ENCODE results near the gene PDZD4. TPM values are rescaled to one million over a fixed set of nuclear protein-coding genes. Genes with fewer than 3 reads are reported as not detected.

The PDZD4 gene
- total RNA-seq, 1 donor from 2014 or later: 2.8 TPM

DNA sequence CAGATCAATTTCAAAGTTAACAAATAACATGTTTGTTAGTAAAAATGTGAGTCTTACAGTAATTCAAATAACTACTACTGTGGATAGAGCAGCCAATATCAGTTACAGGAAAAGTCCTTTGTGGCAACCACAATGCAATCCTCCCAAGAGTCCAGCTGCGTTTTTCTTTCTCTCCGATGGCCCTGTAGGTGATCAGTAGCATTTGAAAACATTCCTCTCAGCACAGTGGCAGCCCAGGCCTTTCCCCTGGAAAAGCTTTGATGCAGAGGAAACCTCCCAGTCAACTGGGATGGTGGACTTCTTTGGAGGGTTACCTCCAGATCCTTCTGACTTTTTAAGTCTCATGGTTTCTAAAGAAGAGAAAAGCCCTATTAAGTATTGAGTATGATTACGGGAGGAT is 18.0 kb upstream of the PDZD4 start:
- intact Hi-C loops (cut with DNase I): no loop called here
- no peak for DNase-seq (ENCODE audit: missing footprints)
- ATAC-seq: no peak

DNA sequence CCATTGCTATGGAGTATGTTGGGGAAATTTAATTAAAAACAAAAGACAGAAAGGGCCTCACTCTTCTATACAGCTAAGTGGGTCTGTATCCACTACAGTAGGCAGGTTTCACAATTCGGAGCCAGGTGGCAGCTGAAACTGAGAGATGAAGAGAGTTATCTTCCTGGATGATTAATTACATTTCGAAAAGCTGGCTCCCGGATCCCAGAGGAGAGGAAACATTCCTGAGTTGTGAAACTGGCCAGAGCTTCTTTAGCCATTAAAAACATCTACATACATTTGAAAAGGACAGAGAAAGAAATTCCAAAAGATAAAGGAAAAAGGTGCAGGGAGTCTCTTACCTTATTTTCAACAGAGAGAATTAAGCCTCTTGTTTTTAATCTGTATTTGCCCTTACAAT is 15.5 kb upstream of the PDZD4 start:
- ATAC-seq: no peak
- intact Hi-C loops (cut with DNase I): no loop called here
- no peak for DNase-seq (ENCODE audit: missing footprints)

DNA sequence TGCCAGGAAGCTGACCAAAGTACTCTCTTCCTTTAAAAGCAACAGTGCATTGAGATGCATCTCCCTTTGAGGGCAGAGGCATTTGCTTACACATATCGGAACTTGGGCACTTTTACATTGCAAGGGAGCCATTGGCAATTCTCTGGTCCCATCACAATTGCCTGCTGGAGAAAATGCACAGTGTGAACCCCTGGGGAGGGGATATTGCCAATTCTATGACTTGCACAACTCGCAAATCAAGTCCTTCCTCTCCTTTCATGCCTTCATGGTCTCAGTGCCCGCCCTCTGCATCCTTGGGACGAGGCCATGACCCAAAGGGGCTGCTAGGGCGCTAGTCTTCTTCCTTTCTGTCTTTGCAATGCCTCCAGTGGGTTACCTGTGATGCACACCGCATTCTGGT is 14.9 kb upstream of the PDZD4 start:
- no peak for ATAC-seq
- no peak for DNase-seq (ENCODE audit: missing footprints)
- intact Hi-C loops (cut with DNase I): no loop called here

DNA sequence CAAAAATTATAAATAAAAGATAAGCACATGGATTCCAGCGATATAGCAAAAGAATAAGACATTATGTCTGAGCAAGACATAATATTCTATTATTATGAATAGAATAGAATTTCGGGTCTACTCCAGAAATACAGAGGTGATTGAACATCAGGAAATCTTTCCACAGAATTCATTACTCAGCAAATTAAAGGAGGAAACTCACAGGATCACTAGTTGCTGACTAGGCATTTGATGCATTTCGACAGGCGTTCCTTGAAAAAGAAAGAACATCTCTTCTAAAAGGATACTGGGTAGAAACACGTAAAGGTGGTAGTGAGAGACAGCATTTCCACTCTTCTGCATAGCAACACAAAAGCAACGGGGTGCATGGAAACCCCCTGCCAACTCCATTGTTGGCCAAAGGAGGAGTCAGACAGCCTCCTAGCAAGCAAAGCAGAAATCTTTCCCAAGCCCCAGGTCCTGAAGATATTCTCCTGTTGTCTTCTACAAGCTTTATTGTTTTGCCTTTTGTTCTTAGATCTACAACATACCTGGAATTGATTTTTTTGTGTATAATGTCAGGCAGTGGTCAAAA is 14.3 kb upstream of the PDZD4 start:
- no peak for ATAC-seq
- DNase-seq (ENCODE audit: missing footprints): no peak
- intact Hi-C loops (cut with DNase I): no loop called here

DNA sequence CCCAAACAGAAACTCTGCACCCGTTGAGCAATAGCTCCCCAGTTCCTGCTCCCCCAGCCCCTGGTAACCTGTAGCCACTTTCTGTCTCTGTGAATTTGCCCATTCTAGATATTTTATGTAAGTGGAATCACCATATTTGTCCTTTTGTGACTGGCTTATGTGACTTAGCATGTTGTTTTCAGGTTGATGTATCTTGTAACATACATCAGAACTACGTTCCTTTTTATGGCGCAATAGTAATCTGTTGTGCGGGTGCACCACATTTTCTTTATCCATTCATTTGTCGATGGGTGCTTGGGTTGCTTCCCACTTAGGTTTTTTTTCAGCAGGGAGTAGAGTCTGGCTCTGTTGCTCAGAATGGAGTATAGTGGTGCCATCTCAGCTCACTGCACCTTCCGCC is 6.6 kb upstream of the PDZD4 start:
- DNase-seq (ENCODE audit: missing footprints) (no peak), ATAC-seq (no peak)
- intact Hi-C loops (cut with DNase I): no loop called here

DNA sequence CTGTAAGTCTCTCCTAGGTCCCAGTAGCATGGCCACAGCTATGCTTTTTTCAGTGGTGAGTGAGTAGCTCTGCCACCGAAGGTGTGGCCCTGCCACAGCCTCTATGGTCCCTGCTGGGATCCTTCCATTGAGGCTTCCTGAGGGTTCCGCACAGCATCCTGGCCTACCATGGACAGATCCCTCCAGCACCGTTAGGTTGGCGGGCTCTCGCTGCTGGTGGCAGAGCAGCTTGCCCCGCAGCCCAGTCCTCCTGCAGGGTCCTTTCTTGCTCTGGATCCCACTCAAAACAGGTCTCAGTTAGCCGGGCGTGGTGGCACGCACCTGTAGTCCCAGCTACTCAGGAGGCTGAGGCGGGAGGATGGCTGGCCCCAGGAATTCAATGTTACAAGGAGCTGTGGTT is 2.4 kb upstream of the PDZD4 start:
- ATAC-seq (no peak), DNase-seq (ENCODE audit: missing footprints) (no peak)
- intact Hi-C loops (cut with DNase I): no loop called here

DNA sequence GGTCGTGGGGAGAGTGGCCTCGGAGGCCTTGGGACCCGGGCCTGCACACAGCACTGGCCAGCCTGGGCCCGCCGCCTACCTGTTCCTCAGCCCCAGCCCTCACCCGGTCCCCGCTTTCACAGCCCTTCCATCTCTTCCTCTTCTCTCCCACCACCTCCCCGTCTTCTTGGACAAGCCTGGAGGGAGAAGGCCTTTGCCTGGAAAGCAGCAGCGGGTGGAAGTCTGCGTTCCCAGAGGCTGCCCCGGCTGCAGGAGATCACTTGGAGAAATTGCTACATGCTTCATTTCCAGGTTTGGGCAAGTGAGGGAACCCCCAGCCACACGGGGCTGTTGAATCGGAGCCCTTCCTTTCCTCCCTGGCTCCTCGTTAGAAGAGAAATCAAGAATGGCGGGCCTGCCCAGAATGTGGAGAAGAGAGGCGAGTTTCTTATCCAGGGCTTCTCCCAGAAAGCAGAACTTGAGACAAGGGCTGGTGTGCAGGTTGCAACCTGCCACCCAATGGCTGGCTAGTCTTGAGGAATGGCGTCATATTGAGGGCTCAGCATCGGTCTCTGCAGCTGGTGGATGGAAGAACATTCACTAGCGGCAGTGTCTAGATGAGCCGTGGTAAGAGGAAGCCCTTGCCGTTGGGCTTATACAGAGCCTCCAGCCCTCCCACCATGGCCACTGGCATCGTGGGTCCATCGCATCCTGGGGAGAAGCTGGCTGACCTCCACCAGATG is 1.2 kb upstream of the PDZD4 start:
- no peak for ATAC-seq
- no peak for DNase-seq (ENCODE audit: missing footprints)
- intact Hi-C loops (cut with DNase I): no loop called here

DNA sequence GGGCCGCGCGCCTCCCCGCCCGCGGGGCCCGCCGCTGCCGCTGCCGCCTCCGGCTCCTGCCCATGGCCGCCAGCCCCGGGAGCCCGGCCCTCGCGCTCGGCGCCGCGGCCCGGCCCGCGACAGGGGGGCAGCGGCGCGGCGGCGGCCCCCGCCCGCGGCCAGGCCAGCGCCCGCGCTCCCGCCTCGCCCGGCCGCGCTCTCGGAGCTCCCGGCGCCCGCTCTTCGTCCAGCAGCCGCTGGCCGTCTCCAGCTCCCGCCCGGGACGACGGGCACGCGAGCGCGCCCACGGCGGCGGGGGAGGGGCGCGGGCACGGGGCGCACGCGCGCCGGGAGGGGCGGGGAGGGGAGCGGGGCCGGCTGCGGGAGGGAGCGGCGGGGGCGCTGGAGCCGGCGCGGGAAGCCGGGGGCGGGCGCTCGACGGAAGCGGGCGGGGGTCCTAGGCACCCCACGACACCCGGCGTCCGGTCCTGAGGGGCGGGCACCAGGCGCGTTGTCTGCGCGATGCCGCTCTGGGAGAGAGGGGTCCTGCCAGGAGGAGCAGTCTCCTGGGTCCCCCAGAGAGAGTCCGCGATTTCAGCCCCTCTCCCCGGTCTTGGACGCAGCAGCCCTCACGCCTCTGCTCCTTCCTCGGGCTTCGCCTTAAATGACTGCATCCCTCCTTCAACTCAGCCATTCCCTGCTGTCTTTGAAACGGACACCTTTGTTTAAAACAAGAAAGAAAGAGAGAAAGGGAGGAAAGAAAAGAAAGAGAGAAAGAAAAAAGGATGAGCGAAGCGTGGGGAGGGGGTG is 490 bp upstream of the PDZD4 start:
- intact Hi-C loops (cut with DNase I): no loop called here
- ATAC-seq (no peak), DNase-seq (ENCODE audit: missing footprints) (no peak)

DNA sequence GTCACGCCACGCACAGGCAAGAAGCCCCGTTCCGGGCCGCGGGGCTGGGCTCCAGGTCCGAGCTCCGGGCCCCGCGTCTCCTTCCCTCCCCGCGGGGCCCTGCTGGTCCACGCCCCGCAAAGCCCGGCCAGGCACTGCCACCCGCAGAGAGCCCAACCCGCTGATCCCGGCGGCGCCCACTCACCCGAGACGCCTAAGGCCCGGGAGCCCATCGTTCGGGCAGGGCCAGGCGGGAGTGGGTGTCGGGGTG is 870 bp downstream of the PDZD4 start:
- intact Hi-C loops (cut with DNase I): no loop called here
- DNase-seq (ENCODE audit: missing footprints) (no peak), ATAC-seq (no peak)

DNA sequence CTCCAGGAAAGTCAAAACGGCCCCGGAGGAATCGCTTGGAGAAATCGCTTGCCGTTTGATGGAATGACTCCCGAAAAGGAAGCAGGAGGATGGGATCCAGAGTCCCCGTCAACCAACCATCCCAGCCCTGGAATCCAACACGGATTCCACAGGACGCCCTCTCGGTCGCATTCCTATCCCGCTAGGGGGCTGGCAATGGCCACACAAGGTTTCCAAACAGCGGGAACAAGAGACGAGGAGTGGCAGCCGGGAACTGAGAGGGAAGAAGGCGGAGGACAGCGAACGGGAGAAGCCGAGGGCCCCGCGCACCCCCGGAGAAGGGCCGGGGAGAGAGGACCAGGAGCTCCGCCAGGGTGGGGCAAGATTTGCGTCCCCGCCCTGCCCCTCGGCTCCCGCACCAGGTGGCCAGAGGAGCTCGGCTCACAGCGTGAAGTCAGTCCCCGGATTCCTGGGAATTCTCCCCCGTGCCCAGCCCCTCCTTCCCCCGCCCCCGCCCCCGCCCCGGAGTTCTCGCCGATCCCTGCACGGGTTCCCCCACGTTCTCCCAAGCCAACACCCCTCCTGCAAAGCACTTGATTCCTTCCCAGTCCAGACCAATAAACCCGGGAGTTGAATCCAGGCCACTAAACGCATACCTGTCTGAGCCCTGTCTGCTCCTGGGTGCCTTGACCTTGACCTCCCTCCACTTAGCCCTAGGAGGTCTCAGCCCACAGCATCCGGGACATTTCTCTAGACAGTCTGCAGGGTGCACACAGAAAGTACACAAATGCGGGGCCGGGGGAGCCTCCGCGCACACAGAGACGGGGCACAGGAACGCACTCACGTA is 1.4 kb downstream of the PDZD4 start:
- ATAC-seq: no peak
- intact Hi-C loops (cut with DNase I): no loop called here
- DNase-seq (ENCODE audit: missing footprints): no peak

DNA sequence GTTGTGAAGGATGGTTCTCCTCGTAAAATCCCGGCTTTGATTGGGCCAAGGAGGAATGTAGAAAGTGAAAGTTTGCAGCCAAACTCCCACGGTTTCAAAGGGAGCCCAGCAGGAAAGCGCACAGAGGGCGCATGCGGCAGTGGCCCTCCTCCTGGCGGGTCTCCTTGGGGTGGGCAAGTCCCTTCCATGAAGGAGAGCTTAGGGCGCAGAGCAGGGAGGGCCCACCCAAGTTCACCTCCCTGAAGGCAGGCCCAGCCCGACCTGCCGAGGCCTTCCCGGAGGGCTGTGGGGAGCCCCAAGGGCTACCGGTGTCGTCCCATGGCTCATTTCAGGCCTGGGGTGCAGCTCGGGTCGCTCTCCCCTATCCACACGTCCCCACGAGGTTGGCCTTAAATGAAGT is 2.0 kb downstream of the PDZD4 start:
- no peak for DNase-seq (ENCODE audit: missing footprints)
- ATAC-seq: no peak
- intact Hi-C loops (cut with DNase I): no loop called here

DNA sequence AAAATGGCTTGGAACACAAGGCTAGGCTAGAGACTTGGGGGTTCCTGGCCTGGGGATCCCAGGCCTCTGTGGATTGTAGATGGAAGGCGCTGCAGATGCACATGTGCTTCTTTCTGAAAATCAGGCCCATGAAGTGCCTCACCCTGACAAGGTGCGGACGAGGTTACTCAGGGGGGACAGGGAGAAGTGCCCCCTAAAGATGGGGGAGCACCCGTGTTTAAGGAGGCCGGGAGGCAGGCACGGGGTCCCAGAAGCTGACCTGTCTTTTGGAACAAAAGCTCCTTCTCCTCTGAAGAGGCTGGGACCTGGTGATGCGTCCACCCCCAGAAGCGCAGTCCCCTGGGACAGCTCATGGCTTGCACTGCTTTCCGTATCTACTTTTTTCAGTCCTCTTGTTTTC is 2.4 kb downstream of the PDZD4 start:
- intact Hi-C loops (cut with DNase I): no loop called here
- DNase-seq (ENCODE audit: missing footprints): no peak
- no peak for ATAC-seq

DNA sequence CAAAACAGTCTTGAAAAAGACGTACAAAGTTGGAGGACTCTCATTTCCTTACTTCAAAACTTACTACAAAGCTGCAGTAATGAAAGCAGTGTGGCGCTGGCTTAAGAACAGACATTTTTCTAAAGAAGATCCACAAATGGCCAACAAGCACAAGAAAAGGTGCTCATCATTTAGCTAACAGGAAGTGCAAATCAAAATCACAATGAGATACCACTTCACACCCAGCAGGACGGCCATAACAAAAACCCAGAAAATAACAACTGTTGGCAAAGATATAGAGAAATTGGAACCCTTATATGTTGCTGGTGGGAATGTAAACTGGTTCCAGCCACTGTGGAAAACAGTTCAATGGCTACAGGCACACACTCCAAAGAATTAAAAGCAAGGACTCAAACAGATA is 3.3 kb downstream of the PDZD4 start:
- ATAC-seq (no peak), DNase-seq (ENCODE audit: missing footprints) (no peak)
- intact Hi-C loops (cut with DNase I): no loop called here

DNA sequence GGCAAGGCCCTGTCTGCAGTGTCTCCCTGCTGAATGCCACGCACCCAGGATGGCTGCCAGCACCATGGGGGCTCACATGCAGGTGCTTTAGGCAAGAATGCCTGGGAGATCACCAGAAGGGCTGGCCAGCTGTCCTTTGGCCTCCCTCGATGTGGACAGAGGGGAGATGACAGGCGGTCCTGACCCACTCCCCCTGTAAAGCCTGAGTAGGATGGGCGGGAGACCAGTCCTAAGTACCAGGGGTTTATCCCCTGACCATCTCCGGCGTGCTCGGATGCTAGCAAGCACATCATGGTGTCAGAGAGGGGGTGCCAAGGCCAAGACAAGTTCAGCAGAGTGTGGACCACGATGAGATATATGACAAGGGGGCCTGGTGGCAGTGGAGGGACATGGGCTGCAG is 5.3 kb downstream of the PDZD4 start:
- intact Hi-C loops (cut with DNase I): no loop called here
- ATAC-seq: no peak
- no peak for DNase-seq (ENCODE audit: missing footprints)

DNA sequence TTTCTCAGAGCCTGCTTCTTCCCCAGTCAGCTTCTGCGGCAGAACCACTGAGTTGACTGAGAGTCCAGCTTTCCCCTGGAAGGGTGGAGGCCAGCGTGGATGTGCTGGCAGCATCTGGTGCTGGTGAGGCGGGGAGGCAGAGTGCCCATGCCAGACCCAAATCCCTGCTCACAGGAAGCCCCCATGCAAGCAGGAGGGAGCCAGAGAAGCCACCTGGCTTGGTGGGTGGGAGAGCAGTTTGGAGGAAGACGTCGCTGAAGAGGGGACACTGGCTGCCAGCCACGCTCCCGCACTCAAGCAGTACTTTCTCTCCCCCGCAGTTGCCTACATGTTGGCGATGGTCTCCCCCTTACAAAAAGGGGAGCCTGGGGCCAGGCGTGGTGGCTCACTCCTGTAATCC is 6.0 kb downstream of the PDZD4 start:
- DNase-seq (ENCODE audit: missing footprints) (no peak), ATAC-seq (no peak)
- intact Hi-C loops (cut with DNase I): no loop called here

DNA sequence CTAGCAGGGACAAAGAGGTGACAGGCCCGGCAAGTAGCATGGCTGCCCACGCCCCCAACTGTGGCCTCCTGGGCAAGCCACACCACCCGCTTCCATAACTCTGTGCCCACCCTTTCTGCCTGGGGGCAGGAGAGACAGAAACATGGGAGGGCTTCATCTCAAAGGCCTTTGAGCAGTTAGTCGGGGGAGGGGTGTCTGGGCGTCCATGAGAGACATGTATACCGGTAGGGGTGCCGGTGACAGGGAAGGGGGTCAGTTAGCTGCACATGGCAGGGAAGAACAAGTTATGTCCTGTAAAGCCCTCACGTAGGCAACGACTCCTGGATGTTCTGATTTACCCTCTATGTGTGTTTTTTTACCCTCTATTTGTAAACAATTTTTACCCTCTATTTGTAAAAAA is 9.3 kb downstream of the PDZD4 start:
- ATAC-seq: no peak
- no peak for DNase-seq (ENCODE audit: missing footprints)
- intact Hi-C loops (cut with DNase I): no loop called here

DNA sequence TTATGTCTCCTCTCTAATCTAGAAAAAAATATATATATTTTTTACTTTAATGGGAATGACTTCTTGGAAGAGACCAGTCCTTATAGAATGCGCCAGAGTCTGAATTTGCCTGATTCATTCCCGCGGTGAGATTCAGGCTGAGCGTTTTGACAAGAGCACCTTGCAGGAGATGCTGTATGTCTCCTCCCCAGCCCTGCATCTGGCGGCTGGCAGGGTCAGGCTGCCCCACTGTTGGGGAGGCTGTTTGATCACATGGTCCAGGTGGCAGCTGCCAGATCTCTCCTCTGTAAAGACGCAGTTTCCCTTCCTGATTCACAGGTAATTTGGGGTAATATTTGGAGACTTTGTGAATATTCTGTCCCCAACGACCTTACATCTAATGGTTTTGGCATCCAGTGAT is 9.7 kb downstream of the PDZD4 start:
- no peak for ATAC-seq
- intact Hi-C loops (cut with DNase I): no loop called here

DNA sequence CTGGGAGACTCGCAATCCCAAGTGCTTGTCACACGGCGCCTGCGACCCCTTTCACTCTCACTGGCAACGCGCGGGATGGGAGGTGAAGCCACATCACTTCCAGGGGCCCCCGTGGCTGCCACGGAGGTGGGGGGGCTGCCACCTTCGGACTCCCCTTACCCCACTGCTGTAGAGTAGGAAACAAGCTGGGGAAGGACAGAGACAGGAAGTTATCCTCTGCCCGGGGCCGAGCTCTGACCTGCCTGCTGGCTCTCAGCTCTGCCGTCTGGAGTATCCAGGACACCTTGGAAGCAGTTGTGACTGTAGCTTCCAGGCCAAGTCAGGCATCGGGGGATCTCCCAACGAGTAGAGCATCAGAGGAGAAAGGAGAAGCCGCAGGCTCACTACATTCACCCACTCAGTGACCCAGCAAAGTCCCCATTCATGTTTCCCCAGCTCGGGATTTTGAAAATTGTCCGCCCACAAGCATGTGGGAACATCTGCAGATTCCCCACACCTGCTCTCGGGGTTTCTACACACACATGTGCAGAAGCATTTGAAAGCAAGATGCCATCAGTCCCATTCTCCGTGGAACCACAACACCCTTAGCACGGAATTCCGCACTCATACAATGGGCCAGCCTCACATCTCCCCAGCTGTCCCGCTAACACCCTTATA is 10.8 kb downstream of the PDZD4 start:
- ATAC-seq (no peak), DNase-seq (ENCODE audit: missing footprints) (no peak)
- intact Hi-C loops (cut with DNase I): no loop called here

More for the DNA sequence above, 9.7 kb downstream of the PDZD4 start:
- no peak for DNase-seq (ENCODE audit: missing footprints)

Measured in Right ventricle myocardium inferior (tissue), 1 donor.